Measurements from ENCODE around the gene C21orf91.
A peak's percentile ranks its signal among the peaks of the same experiment; 100 is the strongest.

The C21orf91 gene

GRCh38 chr21:17819114-17819876 lies at the start of gene C21orf91:
Gene C21orf91, minus strand, starts transcription at chr21:17819356. Its CDS starts 1,038 bp downstream, at chr21:17818318.
- Histone ChIP-seq H3K9ac (ENCODE audit: insufficient read length) (peak within 1 kb of the TSS; percentile 92), H3K36me3 (ENCODE audit: insufficient read depth, low read length) (peaks cover 19% of the 10 kb centered on the region; the same call in 1 of the 2 replicates), H3K4me3 (peak within 1 kb of the TSS; percentile 78), H3K27ac (peak within 1 kb of the TSS; percentile 90), H3K9me3 (ENCODE audit: low read depth, low read length) (no peaks in the 10 kb centered on the region)
- TF ChIP-seq FOXP2 (optimal IDR thresholded peaks at IDR 0.05; ENCODE audit: control extremely low read depth, extremely low read length, insufficient read depth) (no peak), POLR2AphosphoS5 (IDR thresholded peaks at IDR 0.05; ENCODE audit: borderline replicate concordance, low read depth, low read length) (peak; percentile 82)
- peak; percentile 47 for DNase-seq (ENCODE audit: low read depth, low spot score)

GRCh38 chr21:17866590-17866989 lies 47.4 kb upstream of the C21orf91 start:
- Histone ChIP-seq H3K36me3 (ENCODE audit: insufficient read depth, low read length) (no peaks in the 10 kb centered on the region), H3K9me3 (ENCODE audit: low read depth, low read length) (no peaks in the 10 kb centered on the region), H3K4me3 (no peak overlapping the region), H3K27ac (no peak overlapping the region), H3K9ac (ENCODE audit: insufficient read length) (no peak overlapping the region)
- DNase-seq (ENCODE audit: low read depth, low spot score): no peak
- TF ChIP-seq EZH2 (IDR thresholded peaks at IDR 0.05) (no peak), FOXP2 (optimal IDR thresholded peaks at IDR 0.05; ENCODE audit: control extremely low read depth, extremely low read length, insufficient read depth) (no peak), POLR2AphosphoS5 (IDR thresholded peaks at IDR 0.05; ENCODE audit: borderline replicate concordance, low read depth, low read length) (no peak)

GRCh38 chr21:17859661-17860060 lies 40.5 kb upstream of the C21orf91 start:
- TF ChIP-seq EZH2 (IDR thresholded peaks at IDR 0.05) (no peak), FOXP2 (optimal IDR thresholded peaks at IDR 0.05; ENCODE audit: control extremely low read depth, extremely low read length, insufficient read depth) (no peak), POLR2AphosphoS5 (IDR thresholded peaks at IDR 0.05; ENCODE audit: borderline replicate concordance, low read depth, low read length) (no peak)
- H3K9ac ChIP-seq (ENCODE audit: insufficient read length): no peak overlapping the region
- H3K36me3 ChIP-seq (ENCODE audit: insufficient read depth, low read length): no peaks in the 10 kb centered on the region
- no peak overlapping the region for H3K27ac ChIP-seq
- DNase-seq (ENCODE audit: low read depth, low spot score): no peak
- no peaks in the 10 kb centered on the region for H3K9me3 ChIP-seq (ENCODE audit: low read depth, low read length)
- no peak overlapping the region for H3K4me3 ChIP-seq

GRCh38 chr21:17858747-17859146 lies 39.6 kb upstream of the C21orf91 start:
- TF ChIP-seq FOXP2 (optimal IDR thresholded peaks at IDR 0.05; ENCODE audit: control extremely low read depth, extremely low read length, insufficient read depth): no peak
- TF ChIP-seq POLR2AphosphoS5 (IDR thresholded peaks at IDR 0.05; ENCODE audit: borderline replicate concordance, low read depth, low read length): no peak
- TF ChIP-seq EZH2 (IDR thresholded peaks at IDR 0.05): no peak
- H3K9ac ChIP-seq (ENCODE audit: insufficient read length): no peak overlapping the region
- DNase-seq (ENCODE audit: low read depth, low spot score): no peak
- H3K9me3 ChIP-seq (ENCODE audit: low read depth, low read length): no peaks in the 10 kb centered on the region
- no peak overlapping the region for H3K27ac ChIP-seq
- H3K4me3 ChIP-seq: no peak overlapping the region
- no peaks in the 10 kb centered on the region for H3K36me3 ChIP-seq (ENCODE audit: insufficient read depth, low read length)

DNA sequence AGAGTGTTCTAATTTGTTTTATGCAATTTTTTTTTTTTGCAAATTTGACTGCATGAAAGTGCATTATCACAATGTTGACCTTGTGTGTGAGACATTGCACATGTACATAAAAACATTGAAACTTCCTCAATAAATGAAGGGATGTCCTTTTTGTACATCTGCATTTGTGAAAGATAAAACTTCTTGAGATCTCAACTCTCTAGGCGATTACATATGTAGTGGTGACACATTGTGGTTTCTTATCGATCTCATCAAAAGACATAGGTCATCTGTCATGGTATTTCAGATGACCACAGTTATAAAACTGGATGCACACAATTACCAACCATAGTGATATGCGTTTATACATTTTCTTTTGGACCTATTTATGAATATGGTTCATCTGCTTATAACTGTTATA lies 35.6 kb upstream of the C21orf91 start:
- TF ChIP-seq EZH2 (IDR thresholded peaks at IDR 0.05) (no peak), POLR2AphosphoS5 (IDR thresholded peaks at IDR 0.05; ENCODE audit: borderline replicate concordance, low read depth, low read length) (no peak), FOXP2 (optimal IDR thresholded peaks at IDR 0.05; ENCODE audit: control extremely low read depth, extremely low read length, insufficient read depth) (no peak)
- Histone ChIP-seq H3K27ac (no peak overlapping the region), H3K9me3 (ENCODE audit: low read depth, low read length) (no peaks in the 10 kb centered on the region), H3K9ac (ENCODE audit: insufficient read length) (no peak overlapping the region), H3K4me3 (no peak overlapping the region), H3K36me3 (ENCODE audit: insufficient read depth, low read length) (no peaks in the 10 kb centered on the region)
- no peak for DNase-seq (ENCODE audit: low read depth, low spot score)

- TF ChIP-seq POLR2AphosphoS5 (IDR thresholded peaks at IDR 0.05; ENCODE audit: borderline replicate concordance, low read depth, low read length) (no peak), EZH2 (IDR thresholded peaks at IDR 0.05) (no peak), FOXP2 (optimal IDR thresholded peaks at IDR 0.05; ENCODE audit: control extremely low read depth, extremely low read length, insufficient read depth) (no peak)
- Histone ChIP-seq H3K4me3 (no peak overlapping the region), H3K36me3 (ENCODE audit: insufficient read depth, low read length) (no peaks in the 10 kb centered on the region), H3K9ac (ENCODE audit: insufficient read length) (no peak overlapping the region), H3K27ac (no peak overlapping the region), H3K9me3 (ENCODE audit: low read depth, low read length) (no peaks in the 10 kb centered on the region)
- DNase-seq (ENCODE audit: low read depth, low spot score): no peak
Observed at GRCh38 chr21:17853393-17854275, 34.5 kb upstream of the C21orf91 start.

DNA sequence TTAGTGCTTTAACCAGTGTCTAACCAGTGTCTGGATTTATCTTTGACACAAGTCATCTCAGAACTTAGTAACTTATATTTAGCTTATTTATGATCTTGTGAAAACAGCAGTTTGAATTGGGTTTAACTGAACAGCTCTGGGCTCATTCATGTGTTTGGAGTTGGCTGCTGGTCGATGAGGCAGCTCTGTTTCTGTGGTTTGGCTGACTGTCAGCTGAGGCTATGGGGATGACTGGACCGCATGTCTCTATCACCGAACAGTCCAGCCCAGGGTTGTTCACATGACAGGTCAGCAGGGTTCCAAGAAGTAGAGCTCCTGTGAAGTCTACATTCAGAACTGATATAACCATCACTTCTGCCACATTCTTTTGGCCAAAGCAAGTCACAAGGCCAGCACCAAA lies 29.1 kb upstream of the C21orf91 start:
- TF ChIP-seq EZH2 (IDR thresholded peaks at IDR 0.05): no peak
- no peak for TF ChIP-seq POLR2AphosphoS5 (IDR thresholded peaks at IDR 0.05; ENCODE audit: borderline replicate concordance, low read depth, low read length)
- TF ChIP-seq FOXP2 (optimal IDR thresholded peaks at IDR 0.05; ENCODE audit: control extremely low read depth, extremely low read length, insufficient read depth): no peak
- H3K27ac ChIP-seq: no peak overlapping the region
- H3K4me3 ChIP-seq: no peak overlapping the region
- no peak for DNase-seq (ENCODE audit: low read depth, low spot score)
- no peaks in the 10 kb centered on the region for H3K36me3 ChIP-seq (ENCODE audit: insufficient read depth, low read length)
- H3K9me3 ChIP-seq (ENCODE audit: low read depth, low read length): no peaks in the 10 kb centered on the region
- no peak overlapping the region for H3K9ac ChIP-seq (ENCODE audit: insufficient read length)

- Histone ChIP-seq H3K27ac (no peak overlapping the region), H3K9me3 (ENCODE audit: low read depth, low read length) (no peaks in the 10 kb centered on the region), H3K9ac (ENCODE audit: insufficient read length) (no peak overlapping the region), H3K4me3 (no peak overlapping the region), H3K36me3 (ENCODE audit: insufficient read depth, low read length) (no peaks in the 10 kb centered on the region)
- no peak for TF ChIP-seq POLR2AphosphoS5 (IDR thresholded peaks at IDR 0.05; ENCODE audit: borderline replicate concordance, low read depth, low read length)
- TF ChIP-seq EZH2 (IDR thresholded peaks at IDR 0.05): no peak
- no peak for TF ChIP-seq FOXP2 (optimal IDR thresholded peaks at IDR 0.05; ENCODE audit: control extremely low read depth, extremely low read length, insufficient read depth)
- no peak for DNase-seq (ENCODE audit: low read depth, low spot score)
Observed at GRCh38 chr21:17841103-17841502, 21.9 kb upstream of the C21orf91 start.
